GM15510 (cell line): ENCODE data around the gene COX18.

ENCODE experiments used
- POLR2A ChIP-seq: IDR thresholded peaks from 3 replicates; pipeline ENCODE4 v1.6.1; 2011; ENCODE audit warnings: borderline replicate concordance; ENCODE audit not compliant: insufficient read length; ENCODE audit errors: extremely low read depth

The COX18 gene

DNA sequence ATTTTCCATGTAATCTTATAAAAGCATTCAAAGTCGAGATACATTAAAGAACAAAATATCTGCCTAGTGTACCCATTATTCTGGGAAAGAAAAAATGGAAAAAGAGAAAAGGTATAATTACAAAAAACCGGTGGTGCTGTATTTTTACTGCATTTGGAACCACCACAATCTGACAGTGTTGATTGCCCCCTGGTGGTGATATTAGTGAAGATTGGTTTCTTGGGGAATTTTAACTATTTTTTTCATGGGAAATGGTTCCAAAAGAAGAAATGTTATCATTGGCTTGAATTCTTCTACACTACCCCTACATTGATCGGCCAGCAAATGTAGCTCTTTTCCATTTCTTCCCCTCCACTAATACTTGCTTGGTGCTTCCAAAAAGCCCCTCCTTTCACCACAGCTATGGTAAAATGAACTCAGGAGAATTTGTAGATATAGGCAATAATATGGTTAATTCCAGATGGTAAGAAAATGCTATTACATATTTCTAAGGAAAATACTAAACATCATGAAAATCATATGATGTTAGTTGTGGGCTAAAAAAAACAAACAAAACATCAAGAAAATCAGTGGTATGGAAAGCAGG, 50.0 kb downstream of the COX18 start:
- TF ChIP-seq POLR2A, result no peak

DNA sequence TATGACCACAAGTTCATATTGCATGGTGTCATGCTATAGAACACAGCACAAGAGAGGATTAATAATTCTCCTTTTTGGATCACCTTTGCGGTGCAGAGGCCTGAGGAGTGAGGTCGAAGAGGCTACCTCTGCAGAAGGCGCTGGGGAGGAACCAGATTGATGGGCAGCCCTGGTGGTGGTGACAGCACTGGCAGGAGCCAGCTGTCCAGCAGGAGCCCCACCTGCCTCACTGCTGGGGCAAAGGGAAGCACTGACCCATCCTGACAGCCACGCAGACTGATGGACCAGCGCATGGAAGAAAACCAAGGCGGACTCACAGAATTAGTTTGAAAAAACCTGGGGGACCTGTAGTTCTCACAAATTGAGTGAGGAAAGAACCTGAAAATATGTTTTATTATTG, 50.9 kb downstream of the COX18 start:
- no peak for TF ChIP-seq POLR2A

DNA sequence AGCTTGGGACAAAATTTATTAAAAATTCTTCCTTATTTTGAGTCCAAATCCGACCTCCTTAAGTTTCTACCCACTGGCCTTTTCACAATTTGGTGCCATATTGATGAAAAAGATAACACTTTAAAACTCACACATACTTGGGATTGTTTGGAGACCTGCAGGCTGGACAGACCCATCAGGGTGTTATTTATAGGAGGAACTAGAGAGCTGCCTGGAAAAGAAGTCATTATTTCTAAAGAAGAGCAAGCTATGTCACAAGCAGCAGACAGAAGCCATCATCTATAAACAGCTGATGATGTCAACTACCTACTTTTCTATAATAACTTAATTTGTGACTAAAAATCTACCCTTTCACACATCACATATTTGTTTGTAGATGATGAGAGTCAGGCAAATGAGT, 56.2 kb downstream of the COX18 start:
- no peak for TF ChIP-seq POLR2A

DNA sequence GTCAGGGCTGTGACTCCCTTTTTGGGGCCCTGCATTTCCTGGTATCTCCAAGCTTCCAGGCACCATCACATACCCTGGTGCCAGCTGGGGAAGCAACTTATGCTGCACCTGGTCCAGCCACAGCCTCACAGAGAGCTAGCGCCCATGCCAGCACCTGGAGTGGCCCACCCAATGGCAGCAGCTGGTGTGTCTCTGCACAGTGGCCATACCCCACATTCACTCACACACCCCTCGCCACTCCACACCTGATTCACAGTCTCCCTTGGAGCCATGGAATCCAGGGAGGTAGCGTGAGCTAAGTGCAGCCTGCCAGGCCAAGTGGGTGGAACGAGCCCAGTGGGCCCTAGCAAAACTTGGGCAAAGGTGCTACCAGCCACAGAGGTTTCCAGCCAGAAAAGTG, 56.8 kb downstream of the COX18 start:
- no peak for TF ChIP-seq POLR2A

DNA sequence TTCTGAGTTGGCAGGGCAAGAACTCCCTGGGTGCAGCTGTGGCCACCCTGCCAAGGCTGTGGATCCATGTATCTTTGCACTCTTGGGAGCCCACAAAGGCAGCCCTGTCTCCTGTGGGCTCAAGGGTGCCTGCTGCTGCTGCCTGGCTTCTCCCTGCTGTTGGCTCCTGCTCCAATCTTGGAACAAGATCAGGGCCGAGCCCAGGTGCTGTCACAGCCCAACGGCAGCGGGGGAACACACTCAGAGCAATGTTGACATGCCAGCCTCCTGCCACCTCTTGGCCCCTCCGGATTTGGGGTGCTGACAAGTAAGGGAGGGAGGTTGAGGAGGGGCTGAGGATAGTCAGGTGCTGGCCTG, 57.9 kb downstream of the COX18 start:
- no peak for TF ChIP-seq POLR2A

DNA sequence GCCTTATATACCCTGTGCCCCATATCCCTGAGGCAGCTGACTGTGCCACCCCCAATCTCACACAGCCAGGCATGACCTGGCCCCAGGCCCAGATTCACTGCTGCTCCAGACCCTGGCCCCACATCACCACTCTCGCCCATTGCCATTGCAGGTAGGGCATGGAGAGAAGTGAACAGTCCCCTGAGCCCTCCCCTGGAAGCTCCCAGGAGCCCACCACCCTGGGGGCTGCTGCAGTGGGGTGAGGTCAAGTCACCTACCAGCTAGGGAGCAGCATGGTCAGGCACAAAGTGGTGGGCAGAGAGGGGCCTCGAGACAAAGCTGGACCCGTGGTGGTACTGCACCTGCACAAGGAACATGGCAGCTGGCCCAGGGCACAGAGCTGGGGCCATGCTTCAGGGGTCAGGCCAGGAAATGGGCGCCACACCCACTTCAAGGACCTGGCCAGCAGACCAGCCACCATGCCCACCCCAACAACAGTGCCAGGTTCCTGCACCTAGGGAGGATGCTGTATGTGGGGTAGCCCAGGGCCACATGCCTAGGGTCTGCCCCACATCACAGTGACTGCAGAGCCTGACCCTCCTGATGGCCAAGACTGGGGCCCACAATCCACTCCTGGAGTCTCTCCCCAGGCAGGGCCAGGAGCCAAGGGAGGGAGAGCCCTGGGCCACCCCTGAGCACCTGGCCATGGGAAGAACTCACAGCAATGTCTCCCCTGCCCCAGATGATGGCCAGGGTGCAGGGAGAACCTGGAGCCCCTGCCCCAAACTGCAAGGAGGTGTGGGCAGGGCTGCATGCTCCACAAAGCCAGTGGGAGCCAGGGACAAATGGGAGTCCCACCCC, 58.5 kb downstream of the COX18 start:
- no peak for TF ChIP-seq POLR2A

DNA sequence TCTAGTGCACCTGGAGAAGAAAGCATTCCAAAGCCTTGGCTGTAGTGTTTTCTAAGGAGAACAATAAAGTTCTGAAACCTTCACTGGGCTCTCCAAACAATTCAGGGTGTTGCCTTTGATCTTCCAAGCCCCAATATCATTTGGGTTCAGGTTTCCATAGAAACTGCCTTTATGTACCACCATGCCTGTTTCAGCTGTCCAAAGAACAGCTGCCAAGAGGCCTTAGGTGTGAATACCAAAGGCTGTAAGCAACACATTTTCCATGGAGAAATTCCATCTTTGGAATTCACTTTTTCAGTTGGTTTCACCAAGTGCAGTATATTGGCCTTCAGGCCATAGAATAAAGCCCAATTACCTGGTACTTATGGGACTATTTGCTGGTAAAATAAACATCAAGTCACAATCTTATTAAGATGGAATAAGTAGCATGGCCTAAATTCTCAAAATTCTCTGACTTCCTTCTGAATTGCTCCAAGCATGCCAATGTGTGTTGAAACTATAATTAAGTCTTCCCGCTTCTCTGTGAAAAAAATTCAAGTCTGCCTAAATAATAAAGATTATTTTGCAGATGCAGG, 61.9 kb downstream of the COX18 start:
- TF ChIP-seq POLR2A, result no peak

DNA sequence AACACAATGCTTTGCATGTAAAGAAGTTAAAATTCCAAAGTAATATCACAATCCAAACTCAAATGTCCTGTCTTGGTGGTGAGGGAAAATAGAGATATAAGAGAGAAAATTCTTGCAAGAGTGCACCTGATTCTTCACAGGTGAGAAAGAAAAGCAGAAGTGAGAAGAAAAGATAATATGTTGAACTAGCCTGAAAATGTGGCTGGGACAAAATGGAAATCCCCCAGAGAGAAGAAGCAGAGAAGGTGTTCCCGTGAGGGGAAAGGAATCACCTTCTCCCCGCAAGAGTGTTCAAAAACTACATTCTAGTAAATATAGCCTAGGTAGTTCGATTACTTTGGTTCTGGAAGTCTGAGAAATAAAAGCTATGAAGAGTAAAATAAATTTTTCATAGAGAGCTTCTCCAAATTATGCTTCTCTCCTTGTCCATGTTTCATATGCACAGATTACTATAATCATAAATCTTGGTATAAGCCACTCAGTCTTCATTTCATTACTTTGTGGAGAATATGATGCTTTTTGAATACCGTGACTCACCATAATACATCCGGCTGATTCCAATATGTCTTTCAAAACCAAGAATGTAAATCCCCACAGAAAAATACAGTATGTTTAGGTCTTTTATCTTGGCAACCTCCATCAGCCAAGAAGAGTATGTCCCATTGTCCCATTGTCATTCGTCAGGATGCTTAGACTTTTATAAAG, 63.1 kb downstream of the COX18 start:
- TF ChIP-seq POLR2A, result no peak

DNA sequence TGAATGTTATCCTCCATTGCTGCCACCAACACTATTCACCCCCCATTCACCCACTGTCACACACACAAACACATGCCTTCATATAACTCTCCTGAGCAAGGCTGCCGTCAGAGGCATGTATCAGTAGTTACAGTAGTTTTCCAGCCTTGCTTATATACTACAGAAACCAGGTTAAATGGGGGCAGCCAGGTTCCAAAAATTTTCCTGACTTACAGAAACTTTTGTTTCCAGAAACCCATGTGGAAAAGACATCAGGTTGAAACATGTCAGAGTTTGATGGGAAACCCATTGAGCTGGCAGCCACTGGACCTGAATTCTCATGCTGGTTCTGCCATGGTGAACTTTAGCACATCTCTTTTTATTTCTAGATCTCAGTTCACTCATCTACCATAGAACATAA, 64.0 kb downstream of the COX18 start:
- no peak for TF ChIP-seq POLR2A
